M059J (cell line): ENCODE data around the gene CHD9NB. TPM values are rescaled to one million over a fixed set of nuclear protein-coding genes. Genes with fewer than 3 reads are reported as not detected.

Experiments
- DNase-seq: peaks from one replicate; pipeline ENCODE4 v3.0.0-alpha.2; 2012; ENCODE audit warnings: low read depth
- total RNA-seq: library from RNA; depleted of rRNA; stranded (reverse); fragments of >200 nt; shearing (Covaris generic); gene quantifications from 2 replicates; pipeline ENCODE4 v1.2.3, GENCODE V29; 2014; rRNA removed

CHD9NB gene
- total RNA-seq = 0.20 and 0.57 TPM in 2 replicates

DNA sequence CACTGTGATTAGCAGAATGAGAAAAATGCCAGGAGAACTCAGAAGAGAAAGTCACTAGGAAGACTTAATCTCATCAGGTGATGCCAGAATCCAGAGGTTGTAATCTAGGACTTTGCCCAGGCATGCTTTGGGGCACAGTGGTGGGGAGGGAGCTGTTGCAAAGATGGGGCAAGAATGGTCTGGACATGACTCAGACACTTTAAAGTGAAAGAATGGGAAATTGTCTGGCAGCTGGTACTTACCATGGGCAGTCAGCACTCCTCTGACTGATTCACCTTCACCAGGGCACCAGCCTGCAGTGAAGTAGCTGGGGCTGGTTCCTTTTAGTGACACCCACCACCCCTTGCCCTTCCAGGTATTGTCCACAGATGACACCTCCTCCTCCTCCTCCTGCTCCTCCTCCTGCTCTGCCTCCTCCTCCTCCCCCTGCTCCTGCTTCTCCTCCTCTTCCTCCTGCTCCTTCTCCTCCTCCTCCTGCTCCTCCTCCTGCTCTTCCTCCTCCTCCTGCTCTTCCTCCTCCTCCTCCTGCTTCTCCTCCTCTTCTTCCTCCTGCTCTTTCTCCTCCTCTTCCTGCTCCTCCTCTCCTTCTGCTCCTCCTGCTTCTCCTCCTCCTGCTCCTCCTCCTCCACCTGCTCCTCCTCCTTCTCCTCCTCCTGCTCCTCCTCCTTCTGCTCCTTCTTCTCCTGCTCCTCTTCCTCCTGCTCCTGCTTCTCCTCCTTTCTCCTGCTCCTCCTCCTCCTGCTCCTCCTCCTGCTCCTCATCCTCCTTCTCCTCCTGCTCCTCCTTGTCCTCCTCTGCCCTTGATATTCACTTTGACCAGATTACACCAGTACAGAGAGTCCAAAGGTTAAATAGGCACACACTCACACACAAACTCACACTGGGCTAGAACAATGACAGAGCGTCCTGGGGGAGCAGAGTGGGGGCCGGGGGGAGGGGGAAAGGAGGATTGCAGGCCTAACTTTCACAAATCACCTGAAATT, at the start of gene CHD9NB:
Gene CHD9NB, minus strand, starts transcription at position 379 of the 983 bp plus-strand sequence. CDS start 8,739 bp downstream, outside the sequence.
- peak; percentile 89 for DNase-seq

GRCh38 chr16:53100889-53101288, 48.2 kb upstream of the CHD9NB start:
- DNase-seq = no peak

DNA sequence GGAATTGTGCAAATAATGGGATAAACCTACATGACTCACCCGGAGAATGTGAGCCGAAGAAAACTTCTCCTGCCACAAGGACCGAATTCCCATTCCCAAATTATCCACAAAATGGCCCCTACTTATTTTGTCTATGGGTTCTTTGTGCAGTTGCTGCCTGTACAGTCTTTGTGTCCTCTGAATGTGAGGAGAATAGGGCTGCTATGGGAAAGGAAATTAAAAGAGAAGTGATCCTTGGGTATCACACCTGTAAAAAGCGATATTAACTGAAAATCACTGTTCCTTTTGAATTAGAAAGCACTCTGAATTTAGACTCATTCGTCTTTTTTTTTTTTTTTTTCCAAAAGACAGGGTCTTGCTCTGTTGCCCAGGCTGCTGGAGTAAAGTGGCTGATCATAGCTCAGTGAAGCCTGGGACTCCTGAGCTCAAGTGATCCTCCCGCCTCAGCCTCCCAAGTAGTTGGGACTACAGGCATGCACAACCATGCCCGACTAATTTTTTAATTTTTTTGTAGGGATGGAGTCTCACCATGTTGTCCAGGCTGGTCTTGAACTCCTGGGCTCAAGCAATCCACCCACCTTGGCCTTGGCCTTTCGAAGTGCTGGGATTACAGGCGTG, 47.5 kb upstream of the CHD9NB start:
- no peak for DNase-seq

- DNase-seq = peak; percentile 97
These were observed 46.8 kb upstream of the CHD9NB start for GRCh38 chr16:53099318-53100130.

DNA sequence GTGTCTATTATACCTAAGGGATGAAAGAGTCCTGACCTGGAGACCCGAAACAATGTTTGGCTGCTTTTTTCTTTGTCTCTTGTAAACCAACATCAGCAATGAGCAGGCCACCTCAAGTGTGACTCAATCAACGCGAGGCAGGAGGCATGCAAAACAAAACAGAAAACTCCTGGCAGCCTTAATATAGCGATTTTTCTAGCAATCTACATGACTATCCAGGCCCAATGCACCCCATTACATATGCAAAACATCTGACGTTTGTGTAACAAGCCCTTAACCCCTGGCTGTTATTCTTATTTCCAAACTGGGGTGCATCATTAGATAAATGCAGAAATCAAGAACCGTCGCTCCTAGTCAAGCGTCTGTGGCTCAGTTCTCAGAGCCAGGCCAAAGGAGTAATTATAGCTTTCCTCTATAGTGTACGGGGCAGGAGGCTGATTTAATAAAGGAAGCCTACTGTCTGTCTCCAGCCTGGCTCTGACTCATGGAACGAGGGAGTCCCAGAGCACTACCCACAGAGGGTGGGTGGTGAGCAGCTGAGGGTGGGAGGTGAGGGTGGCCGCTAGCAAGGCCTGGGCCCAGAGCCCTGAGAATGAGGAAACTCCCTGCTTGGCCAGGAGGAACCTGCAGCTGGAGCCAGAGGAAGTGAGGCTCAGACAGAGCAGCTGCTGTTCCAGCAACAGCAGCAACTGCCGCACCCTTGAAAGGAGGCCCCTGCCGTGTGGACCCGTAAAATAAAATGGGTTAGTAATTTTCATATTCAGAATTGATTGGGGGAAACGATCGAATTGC, 46.0 kb upstream of the CHD9NB start:
- DNase-seq = peak; percentile 93

DNA sequence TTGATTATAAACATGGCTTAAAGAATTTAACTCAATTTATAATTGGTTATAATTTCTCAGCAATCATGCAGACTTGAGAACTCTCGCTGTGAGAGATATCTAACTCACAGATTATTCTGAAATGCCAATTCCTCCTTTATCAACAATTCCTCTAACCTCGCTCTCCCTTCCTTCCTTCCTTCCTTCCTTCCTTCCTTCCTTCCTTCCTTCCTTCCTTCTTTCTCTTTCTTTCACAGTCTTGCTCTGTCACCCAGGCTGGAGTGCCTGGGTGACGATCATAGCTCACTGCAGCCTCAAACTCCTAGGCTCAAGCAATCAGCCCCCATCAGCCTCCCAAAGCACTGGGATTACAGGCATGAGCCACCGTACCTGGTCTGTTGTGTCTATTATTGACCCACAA, 44.5 kb upstream of the CHD9NB start:
- no peak for DNase-seq

GRCh38 chr16:53094013-53094630, 41.4 kb upstream of the CHD9NB start:
- no peak for DNase-seq

DNA sequence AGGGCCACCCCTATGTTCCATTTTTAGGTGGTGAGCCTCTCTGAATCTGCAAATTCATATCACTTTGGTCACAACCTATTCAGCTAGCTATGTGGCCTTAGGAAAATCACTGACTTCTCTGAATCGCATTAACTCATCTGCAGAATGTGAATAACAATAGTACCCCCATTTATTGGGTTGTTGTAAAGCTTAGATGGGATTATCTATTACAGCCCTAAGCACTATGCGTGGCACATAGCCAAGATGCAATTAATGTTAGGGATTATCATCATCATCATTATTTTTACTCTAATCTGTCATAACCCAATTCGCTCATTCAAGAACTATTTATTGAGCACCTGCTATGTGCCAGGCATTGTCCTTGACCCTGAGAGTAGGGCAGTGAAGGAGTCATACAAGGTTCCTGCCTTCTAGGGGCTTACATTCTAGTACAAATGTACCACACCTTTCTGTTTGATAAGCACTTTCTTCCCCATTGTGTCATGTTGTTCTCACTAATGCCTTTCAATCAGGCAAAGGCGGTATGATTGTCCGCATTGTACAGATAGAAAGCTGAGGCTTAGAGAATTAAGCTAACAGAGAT, 40.6 kb upstream of the CHD9NB start:
- no peak for DNase-seq

GRCh38 chr16:53092284-53092683, 39.6 kb upstream of the CHD9NB start:
- DNase-seq = no peak

DNA sequence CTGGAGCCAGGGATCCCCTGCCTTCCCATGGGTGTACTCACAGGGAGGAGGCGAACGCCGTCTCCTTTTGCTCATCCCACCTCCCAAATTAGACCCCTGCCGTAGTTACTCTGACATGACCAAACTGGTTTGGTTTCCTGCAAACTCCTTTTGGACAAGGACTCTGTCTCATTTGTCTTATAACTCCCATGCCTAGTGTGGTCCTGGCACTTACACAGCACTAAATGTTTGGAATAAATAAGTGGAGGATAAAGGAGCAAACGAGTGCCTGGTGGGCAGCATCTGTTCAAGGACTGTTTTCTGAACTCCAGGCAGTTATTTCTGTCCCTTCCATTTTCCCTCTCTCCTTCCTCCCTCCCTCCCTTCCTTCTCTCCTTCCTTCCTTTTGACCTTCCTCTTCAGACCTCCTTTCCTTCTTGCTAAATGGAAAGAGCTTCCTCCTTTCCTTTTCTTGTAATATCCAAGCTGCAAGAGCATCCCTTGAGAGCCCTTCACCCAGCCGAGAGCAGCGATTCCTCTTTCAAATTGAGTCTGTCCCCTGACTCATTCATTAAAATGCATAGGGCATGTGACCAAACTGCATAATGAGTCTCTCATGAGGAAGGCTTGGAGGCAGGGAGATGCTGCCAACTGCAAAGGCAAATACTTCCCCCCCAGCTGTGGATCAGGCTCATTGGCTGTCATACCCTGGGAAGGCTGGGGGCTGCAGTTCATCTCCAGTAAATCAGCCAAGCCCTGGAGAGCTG, 38.9 kb upstream of the CHD9NB start:
- peak; percentile 90 for DNase-seq

DNA sequence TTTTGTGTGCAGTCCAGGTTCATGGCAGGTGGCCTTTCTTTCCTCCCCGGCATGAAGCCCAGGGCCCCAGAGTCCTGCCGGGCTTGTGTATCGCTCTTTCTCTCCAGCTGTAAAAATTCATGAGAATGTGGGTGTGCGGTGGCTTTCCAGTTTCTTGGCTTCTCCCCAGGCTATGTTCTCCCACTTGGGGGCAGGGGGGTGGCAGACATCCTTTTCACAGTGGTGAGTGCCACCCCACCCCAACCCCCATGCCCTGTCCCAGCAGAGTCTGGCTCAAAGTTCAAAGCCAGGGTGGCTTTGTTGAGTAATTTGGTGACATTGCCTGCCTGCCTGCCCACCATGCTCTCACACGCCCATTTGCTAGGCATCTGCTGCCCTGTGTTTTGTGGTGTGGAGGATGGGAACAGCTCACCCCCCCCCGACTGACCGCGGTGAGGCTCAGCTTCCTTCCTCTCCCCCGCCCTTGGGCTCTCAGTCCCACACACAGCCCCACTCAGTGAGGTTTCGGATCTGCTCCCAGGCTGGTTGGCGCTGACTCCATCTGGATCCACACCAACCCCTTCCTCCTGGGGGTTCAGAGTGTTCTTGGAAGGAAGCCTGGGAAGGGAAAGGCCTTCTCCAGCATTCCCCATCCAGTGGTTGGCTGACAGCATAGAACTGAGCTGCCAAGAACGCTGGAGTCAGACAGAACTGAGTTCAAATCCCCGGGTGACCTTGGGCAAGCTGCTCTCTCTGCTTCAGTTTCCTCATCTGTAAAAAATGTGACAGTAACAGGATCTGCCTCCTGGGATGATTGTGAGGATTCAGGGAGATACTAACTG, 38.1 kb upstream of the CHD9NB start:
- DNase-seq = peak; percentile 97

DNA sequence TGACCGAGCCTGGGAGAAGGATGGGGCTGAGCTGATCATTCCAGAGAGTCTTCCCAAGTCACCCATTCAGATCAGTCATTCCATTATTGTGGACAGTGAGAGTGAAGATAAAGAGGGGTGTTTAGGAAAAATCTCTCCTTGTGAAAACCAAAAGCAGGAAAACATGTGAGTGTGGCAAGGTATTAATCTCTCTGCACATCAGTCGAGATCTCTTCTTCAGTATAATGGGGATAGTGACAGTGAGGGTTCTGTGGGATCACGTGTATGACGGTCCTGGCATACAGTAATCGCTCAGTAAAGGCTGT, 37.5 kb upstream of the CHD9NB start:
- DNase-seq = no peak

DNA sequence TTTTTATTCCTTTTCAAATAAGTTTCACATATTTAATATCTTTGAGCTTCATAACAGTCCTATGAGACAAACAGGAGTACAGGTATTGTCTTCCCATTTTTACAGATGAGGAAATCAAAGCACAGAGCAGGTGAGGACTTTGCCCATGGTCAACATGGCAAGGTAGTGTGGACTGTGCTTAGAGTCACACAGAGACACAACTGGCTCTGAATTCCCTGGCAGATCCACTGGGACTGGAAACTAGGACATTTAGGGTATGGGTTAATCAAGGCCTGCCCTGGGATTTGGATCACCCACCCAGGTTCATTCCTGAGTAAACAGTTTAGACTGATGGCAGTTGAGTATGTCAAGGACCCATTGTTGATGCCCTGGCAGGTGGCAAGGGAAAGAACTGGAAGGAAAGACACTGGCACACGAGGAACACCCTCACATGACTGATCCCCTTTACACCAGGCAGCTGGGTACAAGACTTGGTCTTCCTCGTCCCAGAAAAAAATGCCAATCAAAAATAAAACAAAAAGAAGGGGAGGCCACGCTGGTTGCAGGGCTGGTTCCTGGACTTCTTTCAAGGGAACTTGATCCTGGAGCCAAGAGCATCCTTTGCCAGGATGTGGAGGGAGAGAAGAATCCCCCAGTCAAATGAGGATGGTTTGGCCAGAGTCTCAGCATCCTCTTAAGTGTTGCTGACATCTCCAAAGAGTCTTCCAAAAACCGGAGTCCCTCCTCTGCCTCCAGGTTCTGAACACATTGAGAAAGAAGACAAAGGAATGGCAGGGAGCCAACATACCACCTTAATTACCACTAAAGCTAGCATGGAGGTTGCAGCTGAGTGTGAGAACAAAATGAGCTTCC, 37.0 kb upstream of the CHD9NB start:
- peak; percentile 42 for DNase-seq

GRCh38 chr16:53087101-53087500, 34.4 kb upstream of the CHD9NB start:
- no peak for DNase-seq

DNA sequence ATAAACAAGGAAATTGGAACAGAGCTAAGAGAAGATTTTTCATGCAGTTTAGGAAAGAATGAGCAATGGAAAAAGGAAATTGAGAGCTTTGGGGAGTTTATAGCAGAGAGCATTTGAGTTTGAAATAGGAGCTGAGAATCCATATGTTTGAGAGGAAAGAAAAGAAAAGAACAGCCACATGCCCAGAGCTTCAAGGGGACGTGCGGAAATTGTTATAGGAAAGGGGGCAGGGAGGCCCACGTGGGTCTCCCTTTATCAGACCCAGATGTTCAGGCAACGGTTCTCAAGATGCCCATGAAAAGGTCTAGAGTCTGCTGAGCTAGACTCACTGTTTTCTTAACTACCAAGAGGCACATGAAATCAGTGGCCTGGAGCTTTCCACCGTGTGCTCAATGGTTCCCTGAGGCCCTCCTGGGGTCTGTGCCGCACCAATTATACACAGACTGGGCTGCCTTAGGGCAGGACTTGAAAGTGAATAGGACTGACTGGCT, 33.3 kb upstream of the CHD9NB start:
- no peak for DNase-seq

DNA sequence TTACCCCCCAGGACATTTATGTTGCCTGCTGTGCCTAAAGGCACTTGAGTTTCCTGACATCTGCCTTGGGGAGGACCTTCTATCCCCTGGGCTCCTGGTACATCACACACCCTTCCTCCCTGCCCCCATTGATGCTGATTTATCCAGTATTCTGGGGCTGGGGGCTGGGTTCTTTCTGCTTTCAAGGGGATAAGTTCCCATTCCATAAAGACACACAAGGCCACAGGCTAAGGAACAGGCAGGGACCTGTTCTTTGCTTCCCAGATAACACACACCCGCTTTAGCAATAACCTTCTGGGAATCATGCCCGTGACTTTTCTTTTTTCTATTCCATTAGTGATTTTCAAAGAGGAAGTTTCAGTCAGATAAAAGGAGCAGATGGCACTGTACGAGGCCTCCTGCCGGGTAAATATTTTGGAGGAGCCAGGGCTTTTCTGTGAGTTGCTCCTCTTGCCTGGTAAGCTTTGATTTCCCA, 32.7 kb upstream of the CHD9NB start:
- no peak for DNase-seq

DNA sequence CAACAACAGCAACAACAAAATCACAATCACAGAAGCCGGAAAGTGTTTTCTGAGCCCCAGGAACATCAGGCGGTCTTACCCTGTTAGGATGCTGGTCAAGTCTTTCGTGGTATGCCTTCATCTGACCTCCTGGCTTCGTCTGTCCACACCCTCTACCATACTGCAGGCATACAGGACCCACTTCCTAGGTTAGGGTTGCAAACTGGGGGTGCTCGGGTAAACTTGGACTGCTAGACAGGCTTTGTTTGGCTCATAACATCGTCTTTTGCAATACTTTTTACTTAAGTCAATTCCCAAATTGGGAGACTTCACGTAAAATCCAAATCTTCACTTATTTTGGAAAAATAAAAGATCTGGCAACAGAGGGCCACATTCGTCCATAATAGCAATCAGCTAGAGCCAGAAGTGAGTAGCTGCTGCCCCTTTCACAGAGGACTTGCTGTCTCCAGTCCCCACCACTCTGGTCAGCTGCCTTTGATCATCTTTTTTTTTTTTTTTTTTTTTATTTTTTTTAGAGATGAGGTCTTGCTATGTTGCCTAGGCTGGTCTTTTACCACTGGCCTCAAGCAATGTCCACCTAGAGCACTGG, 32.1 kb upstream of the CHD9NB start:
- no peak for DNase-seq
